ENCODE data around the gene FAM111A. TPM values are rescaled to one million over a fixed set of nuclear protein-coding genes. Genes with fewer than 3 reads are reported as not detected.

The FAM111A gene
- total RNA-seq, 1 experiment from 2014 or later, result 54.8 TPM

GRCh38 chr11:59114344-59114743 lies 28.3 kb upstream of the FAM111A start:
- CTCF ChIA-PET, result no interaction called here
- Histone ChIP-seq H3K9me3 (ENCODE audit: low read depth, low read length, poor library complexity, severe bottlenecking) (peaks cover 20% of the 10 kb centered on the region), H3K4me1 (ENCODE audit: insufficient read depth, low read length, poor library complexity, severe bottlenecking) (no peaks in the 10 kb centered on the region), H3K27me3 (replicated peaks; ENCODE audit: insufficient read depth, low read depth, low read length, poor library complexity) (no peaks in the 10 kb centered on the region), H3K36me3 (ENCODE audit: insufficient read depth, low read length, poor library complexity, severe bottlenecking) (peaks cover 85% of the 10 kb centered on the region), H3K4me3 (ENCODE audit: low read depth, low read length, poor library complexity, severe bottlenecking) (no peak overlapping the region), H3K27ac (ENCODE audit: low read depth, low read length, poor library complexity, severe bottlenecking) (no peak overlapping the region)
- intact Hi-C loops (cut with micrococcal nuclease; ENCODE audit: unreplicated experiment), result no loop called here
- no TSS peak for BruUV-seq (replicated peaks)
- POLR2A ChIA-PET (ENCODE audit: low non-redundant PET), result no interaction called here
- TF ChIP-seq EZH2 (IDR thresholded peaks at IDR 0.05; ENCODE audit: borderline replicate concordance, low read depth, low read length, poor library complexity, severe bottlenecking), result no peak
- no peak for TF ChIP-seq CTCF (conservative IDR thresholded peaks at IDR 0.05; ENCODE audit: low read depth, low read length)
- DNase-seq (ENCODE audit: low spot score), result no peak

GRCh38 chr11:59115553-59115952 lies 27.1 kb upstream of the FAM111A start:
- ChIA-PET CTCF (no interaction called here), POLR2A (ENCODE audit: low non-redundant PET) (no interaction called here)
- no peaks in the 10 kb centered on the region for H3K4me1 ChIP-seq (ENCODE audit: insufficient read depth, low read length, poor library complexity, severe bottlenecking)
- peaks cover 21% of the 10 kb centered on the region for H3K9me3 ChIP-seq (ENCODE audit: low read depth, low read length, poor library complexity, severe bottlenecking)
- intact Hi-C loops (cut with micrococcal nuclease; ENCODE audit: unreplicated experiment), result no loop called here
- TF ChIP-seq CTCF (conservative IDR thresholded peaks at IDR 0.05; ENCODE audit: low read depth, low read length) (no peak), EZH2 (IDR thresholded peaks at IDR 0.05; ENCODE audit: borderline replicate concordance, low read depth, low read length, poor library complexity, severe bottlenecking) (no peak)
- H3K36me3 ChIP-seq (ENCODE audit: insufficient read depth, low read length, poor library complexity, severe bottlenecking), result peaks cover 77% of the 10 kb centered on the region
- no peak for DNase-seq (ENCODE audit: low spot score)
- H3K27ac ChIP-seq (ENCODE audit: low read depth, low read length, poor library complexity, severe bottlenecking), result no peak overlapping the region
- no peak overlapping the region for H3K4me3 ChIP-seq (ENCODE audit: low read depth, low read length, poor library complexity, severe bottlenecking)
- no peaks in the 10 kb centered on the region for H3K27me3 ChIP-seq (replicated peaks; ENCODE audit: insufficient read depth, low read depth, low read length, poor library complexity)
- no TSS peak for BruUV-seq (replicated peaks)

GRCh38 chr11:59117774-59118173 lies 24.9 kb upstream of the FAM111A start:
- CTCF ChIA-PET, result no interaction called here
- DNase-seq (ENCODE audit: low spot score), result no peak
- H3K27ac ChIP-seq (ENCODE audit: low read depth, low read length, poor library complexity, severe bottlenecking), result no peak overlapping the region
- POLR2A ChIA-PET (ENCODE audit: low non-redundant PET), result no interaction called here
- BruUV-seq (replicated peaks), result no TSS peak
- no peak overlapping the region for H3K4me3 ChIP-seq (ENCODE audit: low read depth, low read length, poor library complexity, severe bottlenecking)
- intact Hi-C loops (cut with micrococcal nuclease; ENCODE audit: unreplicated experiment), result no loop called here
- TF ChIP-seq EZH2 (IDR thresholded peaks at IDR 0.05; ENCODE audit: borderline replicate concordance, low read depth, low read length, poor library complexity, severe bottlenecking) (no peak), CTCF (conservative IDR thresholded peaks at IDR 0.05; ENCODE audit: low read depth, low read length) (no peak)
- H3K27me3 ChIP-seq (replicated peaks; ENCODE audit: insufficient read depth, low read depth, low read length, poor library complexity), result no peaks in the 10 kb centered on the region
- H3K9me3 ChIP-seq (ENCODE audit: low read depth, low read length, poor library complexity, severe bottlenecking), result peaks cover 21% of the 10 kb centered on the region
- H3K4me1 ChIP-seq (ENCODE audit: insufficient read depth, low read length, poor library complexity, severe bottlenecking), result no peaks in the 10 kb centered on the region
- H3K36me3 ChIP-seq (ENCODE audit: insufficient read depth, low read length, poor library complexity, severe bottlenecking), result peaks cover 67% of the 10 kb centered on the region

Measured in A673 (cell line).